ENCODE results near the gene CCDC89.

Gene CCDC89

DNA sequence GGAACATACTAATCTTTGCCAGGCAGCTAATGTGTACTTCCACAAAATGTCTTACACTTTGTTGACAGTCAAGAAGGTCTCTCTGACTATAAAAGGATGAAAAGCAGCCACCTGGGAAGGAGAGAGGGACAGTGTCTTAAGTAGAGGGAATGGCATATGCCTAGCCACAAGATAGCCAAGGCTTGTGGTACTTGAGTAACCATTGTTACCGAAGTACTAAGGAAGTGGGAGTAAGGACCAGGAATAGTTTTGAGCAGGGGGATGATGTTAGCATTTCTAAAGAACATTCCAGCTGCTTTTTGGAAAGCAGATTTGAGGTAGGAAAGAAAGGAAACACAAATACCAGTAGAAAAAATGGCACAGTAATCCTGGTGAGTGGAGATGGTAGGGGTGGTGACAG, 34.9 kb downstream of the CCDC89 start:
- no peak for DNase-seq

GRCh38 chr11:85647604-85648299, 38.2 kb downstream of the CCDC89 start, which contains the start of gene TMEM126A:
Gene TMEM126A (plus strand): TSS chr11:85647967. CDS start chr11:85650256, 2,289 bp downstream.
- peak; percentile 85 to 91 for DNase-seq

GRCh38 chr11:85647078-85647477, 38.9 kb downstream of the CCDC89 start:
- no peak for DNase-seq

DNA sequence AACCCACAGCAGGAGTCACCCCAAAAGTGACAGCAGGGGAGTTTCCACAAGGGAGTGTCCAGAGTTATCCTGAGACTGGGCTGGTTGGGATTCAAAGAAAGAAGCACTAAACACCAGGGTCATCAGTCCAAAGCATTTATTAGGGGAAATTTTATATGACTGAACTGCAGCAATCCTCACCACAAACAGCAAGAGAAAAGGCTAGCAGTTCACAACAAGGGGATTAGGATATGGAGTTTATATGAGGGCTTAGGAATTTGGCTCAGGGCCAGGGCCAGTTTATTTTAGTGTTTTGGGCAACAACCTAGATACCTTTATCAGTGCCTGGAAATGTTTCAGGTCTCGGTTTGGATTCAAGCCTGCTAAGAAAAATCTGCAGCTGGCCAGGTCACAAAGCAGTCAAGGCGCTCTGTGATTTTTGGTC, 42.8 kb downstream of the CCDC89 start:
- DNase-seq = no peak

DNA sequence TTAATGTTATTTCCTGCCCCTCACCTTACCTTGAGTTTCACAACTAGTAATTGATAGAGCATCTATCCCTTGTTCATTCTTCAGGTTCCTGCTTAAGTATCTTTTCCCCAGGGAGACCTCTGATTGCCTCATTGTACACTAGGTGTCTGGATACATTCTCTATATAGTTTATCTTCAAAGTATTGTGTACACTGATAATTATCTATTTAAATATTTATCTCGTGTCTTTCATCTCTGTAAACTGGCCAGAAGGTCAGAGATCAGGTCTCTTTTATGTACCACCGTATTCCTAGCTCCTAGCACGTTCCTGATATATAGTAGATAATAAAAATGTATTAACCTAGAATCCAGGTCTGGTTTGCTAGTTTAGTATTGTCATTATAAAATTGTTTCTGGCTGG, 51.2 kb downstream of the CCDC89 start:
- no peak for DNase-seq
